ENCODE results near the gene OTOGL.

Gene OTOGL

GRCh38 chr12:80382254-80382653, 282.9 kb downstream of the OTOGL start:
- DNase-seq, result no peak

GRCh38 chr12:80400571-80400991, 301.2 kb downstream of the OTOGL start:
- no peak for DNase-seq

- DNase-seq, result no peak
Observed at GRCh38 chr12:80401191-80401590, 301.9 kb downstream of the OTOGL start.

GRCh38 chr12:80404629-80405028, 305.3 kb downstream of the OTOGL start:
- DNase-seq, result no peak

GRCh38 chr12:80406253-80406652, 306.9 kb downstream of the OTOGL start:
- no peak for DNase-seq

GRCh38 chr12:80411787-80412186, 312.4 kb downstream of the OTOGL start:
- DNase-seq, result no peak

- peak; percentile 24 for DNase-seq
Observed at GRCh38 chr12:80412343-80412953, 313.1 kb downstream of the OTOGL start.

GRCh38 chr12:80413462-80413861, 314.1 kb downstream of the OTOGL start:
- no peak for DNase-seq

- no peak for DNase-seq
Observed at GRCh38 chr12:80415466-80415865, 316.1 kb downstream of the OTOGL start.

- DNase-seq, result no peak
Observed at GRCh38 chr12:80419644-80420043, 320.3 kb downstream of the OTOGL start.

- no peak for DNase-seq
Observed at GRCh38 chr12:80420075-80420474, 320.7 kb downstream of the OTOGL start.

GRCh38 chr12:80422550-80422949, 323.2 kb downstream of the OTOGL start:
- DNase-seq, result no peak

Data from kidney glomerular epithelial cell (primary cell).